ENCODE data around the gene PGAM2.

DNA sequence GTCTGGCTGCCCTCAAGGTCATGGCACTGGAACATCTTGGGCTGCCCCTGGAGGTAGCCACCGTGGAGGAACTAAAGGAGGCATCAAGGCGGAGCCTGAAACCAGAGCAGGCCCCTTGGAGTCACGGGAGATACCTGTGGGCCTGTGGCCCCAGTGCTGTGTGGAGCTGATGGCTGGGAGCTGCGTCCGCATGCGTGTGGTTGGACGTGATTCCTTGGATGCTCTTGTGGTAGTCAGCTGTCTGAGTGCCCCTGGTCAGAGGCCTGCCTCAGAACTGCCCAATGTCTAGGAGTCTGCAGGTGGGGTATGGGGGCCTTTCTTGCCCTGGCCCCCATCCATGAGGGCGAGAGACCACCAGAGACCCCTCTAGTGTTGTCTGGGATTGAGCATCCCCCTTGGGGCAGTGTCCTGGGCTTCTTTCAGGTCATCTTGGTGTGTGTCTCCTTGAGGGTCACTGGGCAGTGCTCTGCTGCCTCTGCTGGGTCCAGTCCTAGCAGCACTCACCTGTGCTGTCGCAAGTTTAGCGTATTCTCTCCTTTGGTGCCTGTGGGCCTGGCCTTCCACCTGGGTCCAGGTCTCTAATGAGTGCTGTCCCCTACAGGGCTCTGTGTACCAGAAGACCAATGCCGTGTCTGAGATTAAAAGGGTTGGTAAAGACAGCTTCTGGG lies 8.1 kb downstream of the PGAM2 start:
- TF ChIP-seq, protein P1, sequence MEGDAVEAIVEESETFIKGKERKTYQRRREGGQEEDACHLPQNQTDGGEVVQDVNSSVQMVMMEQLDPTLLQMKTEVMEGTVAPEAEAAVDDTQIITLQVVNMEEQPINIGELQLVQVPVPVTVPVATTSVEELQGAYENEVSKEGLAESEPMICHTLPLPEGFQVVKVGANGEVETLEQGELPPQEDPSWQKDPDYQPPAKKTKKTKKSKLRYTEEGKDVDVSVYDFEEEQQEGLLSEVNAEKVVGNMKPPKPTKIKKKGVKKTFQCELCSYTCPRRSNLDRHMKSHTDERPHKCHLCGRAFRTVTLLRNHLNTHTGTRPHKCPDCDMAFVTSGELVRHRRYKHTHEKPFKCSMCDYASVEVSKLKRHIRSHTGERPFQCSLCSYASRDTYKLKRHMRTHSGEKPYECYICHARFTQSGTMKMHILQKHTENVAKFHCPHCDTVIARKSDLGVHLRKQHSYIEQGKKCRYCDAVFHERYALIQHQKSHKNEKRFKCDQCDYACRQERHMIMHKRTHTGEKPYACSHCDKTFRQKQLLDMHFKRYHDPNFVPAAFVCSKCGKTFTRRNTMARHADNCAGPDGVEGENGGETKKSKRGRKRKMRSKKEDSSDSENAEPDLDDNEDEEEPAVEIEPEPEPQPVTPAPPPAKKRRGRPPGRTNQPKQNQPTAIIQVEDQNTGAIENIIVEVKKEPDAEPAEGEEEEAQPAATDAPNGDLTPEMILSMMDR (conservative IDR thresholded peaks at IDR 0.05), result no peak
- no peak for TF ChIP-seq EZH2 (IDR thresholded peaks at IDR 0.05; ENCODE audit: low read depth)
